ENCODE results near the gene ARHGEF2.

GRCh38 chr1:155968051-155968400 is 10.3 kb downstream of the ARHGEF2 start:
- TF ChIP-seq GATA2 (IDR thresholded peaks at IDR 0.05; ENCODE audit: low read depth, low read length) (no peak), GATA3 (IDR thresholded peaks at IDR 0.05; ENCODE audit: low read depth, low read length) (no peak)

Measured in SH-SY5Y (cell line).